HG03108 (cell line): Measurements from ENCODE around the gene KIF19.

ENCODE experiments used
- ATAC-seq: cut with Tn5 transposase; IDR thresholded peaks from one replicate; pipeline ENCODE4 v1.9.1; 2021; ENCODE audit warnings: moderate library complexity; ENCODE audit not compliant: unreplicated experiment

Gene KIF19

GRCh38 chr17:74303305-74303704, 22.7 kb upstream of the KIF19 start:
- ATAC-seq, result no peak

DNA sequence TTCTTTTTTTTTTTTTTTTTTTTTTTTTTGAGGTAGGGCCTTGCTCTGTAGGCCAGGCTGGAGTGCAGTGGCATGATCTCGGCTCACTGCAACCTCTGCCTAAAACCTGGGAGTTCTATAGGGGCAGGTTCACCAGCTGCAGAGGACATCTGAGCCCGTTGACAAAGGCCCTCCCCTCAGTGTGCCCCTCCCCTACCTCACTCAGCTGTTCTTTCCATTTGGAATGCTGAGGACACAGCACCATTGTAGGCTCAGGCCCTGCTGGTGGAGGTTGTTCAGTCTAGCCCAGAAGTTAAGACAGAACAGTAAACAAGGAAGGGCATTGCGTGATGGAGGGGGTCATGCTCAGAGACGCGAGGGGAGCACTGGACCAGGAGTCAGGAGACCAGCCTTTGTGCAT, 21.8 kb upstream of the KIF19 start:
- no peak for ATAC-seq

- no peak for ATAC-seq
These were observed 20.0 kb upstream of the KIF19 start for GRCh38 chr17:74305865-74306654.

- no peak for ATAC-seq
These were observed 17.8 kb upstream of the KIF19 start for GRCh38 chr17:74307984-74308773.

DNA sequence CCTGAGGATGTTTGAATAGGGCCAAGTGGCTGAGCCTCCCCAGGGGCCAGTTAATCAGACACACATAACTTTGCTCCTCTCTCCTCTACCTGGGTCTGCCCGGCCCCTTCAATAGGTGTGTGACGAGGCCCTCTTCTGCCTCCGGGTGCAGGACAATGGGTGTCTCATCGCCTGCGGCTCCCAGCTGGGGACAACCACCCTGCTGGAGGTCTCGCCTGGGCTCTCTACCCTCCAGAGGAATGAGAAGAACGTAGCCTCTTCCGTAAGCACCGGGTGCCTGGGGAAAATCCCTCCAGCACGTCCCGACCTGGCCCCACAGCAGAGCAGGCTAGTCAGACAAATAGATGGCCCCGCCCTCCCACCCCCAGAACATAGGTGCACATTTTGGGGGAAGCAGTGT, 16.1 kb upstream of the KIF19 start:
- no peak for ATAC-seq

GRCh38 chr17:74314877-74315276, 11.1 kb upstream of the KIF19 start:
- no peak for ATAC-seq

DNA sequence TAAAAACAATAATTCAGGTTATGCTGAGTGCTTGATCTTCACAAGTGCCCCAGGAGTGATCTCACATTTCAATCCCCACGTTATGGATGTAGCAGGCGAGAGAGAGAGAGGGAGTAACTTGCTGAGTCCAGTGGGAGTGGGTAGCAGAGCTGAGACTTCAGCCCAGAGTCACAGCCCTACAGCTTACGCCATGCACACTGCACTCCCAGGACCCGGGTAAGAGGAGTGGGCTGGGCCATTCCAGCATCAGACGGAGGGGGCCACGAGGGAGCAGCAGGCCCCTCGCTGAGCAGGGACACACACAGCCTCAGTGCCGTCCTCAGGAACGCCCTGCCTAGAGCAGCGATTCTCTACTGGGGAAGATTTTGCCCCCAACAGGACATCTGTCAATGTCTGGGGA, 9.8 kb upstream of the KIF19 start:
- no peak for ATAC-seq

- no peak for ATAC-seq
These were observed 9.0 kb upstream of the KIF19 start for GRCh38 chr17:74317071-74317470.

DNA sequence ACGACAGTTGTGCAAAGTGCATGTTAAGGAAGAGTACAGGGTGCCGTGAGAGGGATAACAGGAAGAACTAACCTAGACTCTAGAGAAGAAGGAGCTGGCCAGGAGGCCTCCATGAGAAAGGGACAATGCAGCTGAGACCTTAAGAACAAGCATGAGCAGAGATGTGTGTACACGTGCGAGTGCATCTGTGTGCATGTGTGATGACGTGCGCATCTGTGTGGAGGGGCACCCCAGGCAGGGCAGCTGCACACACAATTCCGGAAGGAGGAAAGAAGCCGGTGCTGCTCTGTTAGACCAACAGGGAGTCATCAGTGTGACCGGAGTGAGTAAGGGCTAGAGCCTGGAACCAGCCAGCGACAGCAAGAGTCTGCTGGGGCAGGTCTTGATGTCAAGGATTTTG, 7.6 kb upstream of the KIF19 start:
- ATAC-seq, result no peak

- no peak for ATAC-seq
These were observed 1.5 kb upstream of the KIF19 start for GRCh38 chr17:74324521-74324920.

- no peak for ATAC-seq
These were observed 667 bp upstream of the KIF19 start for GRCh38 chr17:74325376-74325742.

- no peak for ATAC-seq
These were observed 480 bp downstream of the KIF19 start for GRCh38 chr17:74326506-74326905.

DNA sequence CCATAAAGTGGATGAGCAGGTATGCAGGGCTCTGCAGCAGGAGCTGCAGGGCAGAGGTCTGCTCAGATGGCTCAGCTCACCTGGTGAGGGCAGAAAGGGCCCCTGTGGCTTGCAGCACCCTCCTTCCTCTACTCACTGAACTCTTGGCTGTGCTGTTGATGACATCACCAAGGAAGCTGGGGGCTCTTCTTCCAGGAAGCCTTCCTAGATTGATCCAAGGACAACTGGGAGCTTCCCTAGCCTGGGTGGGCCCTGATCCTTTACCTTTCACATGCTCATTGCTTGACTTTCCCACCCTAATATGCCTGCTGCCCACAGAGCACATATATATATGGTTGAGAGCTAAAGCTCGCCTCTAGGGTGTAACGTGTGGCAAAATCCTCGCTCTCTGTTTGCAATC, 2.5 kb downstream of the KIF19 start:
- no peak for ATAC-seq

DNA sequence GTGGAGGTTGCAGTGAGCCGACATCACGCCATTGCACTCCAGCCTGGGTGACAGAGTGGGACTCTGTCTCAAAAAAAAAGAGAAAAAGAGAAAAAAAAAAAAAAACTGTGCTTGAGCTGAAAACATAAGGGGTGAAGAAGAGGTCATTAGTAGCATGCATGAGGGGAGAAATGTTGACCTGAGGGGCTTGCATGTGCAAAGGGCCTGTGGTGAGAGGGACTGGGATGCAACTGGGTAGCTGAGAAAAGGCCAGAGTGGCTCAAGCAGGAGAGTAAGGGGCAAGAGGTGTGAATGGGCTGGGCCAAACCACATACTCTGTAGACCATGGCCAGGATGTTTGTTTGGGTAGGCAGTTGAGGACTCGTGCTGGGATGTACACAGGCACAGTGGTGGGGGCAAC, 3.4 kb downstream of the KIF19 start:
- ATAC-seq, result no peak

- ATAC-seq, result no peak
These were observed 4.4 kb downstream of the KIF19 start for GRCh38 chr17:74330446-74330845.

DNA sequence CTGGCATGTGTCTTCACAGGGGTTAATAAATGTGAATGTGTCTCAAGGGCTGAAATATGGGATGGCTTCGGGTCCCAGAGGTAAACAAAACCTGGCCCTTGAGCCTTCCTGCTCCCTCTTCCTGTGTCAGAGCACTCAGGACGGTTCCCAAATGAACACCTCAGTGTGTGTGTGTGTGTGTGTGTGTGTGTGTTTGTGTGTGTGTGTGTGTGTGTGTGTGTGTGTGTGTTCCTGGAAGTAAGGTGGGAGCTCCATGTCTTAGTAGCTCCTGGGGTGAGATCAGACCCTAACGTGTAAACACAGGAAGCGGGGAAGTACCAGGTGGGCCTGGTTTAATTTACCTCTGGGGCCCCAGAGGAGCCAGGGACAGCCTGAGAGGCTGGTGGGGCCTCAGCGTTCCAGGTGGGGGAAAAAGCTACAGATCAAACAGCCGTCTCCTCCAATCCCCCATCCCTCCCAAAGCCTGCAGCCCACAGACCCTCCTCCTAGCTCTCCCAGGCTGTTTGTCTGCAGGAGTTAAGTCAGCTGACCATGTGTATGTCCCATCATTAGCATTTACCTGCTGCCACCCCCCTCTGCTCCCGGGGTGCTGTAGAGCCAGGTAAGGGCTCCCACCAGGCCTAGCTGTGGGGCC, 6.1 kb downstream of the KIF19 start:
- ATAC-seq, result no peak

- no peak for ATAC-seq
These were observed 6.8 kb downstream of the KIF19 start for GRCh38 chr17:74332763-74333283.

DNA sequence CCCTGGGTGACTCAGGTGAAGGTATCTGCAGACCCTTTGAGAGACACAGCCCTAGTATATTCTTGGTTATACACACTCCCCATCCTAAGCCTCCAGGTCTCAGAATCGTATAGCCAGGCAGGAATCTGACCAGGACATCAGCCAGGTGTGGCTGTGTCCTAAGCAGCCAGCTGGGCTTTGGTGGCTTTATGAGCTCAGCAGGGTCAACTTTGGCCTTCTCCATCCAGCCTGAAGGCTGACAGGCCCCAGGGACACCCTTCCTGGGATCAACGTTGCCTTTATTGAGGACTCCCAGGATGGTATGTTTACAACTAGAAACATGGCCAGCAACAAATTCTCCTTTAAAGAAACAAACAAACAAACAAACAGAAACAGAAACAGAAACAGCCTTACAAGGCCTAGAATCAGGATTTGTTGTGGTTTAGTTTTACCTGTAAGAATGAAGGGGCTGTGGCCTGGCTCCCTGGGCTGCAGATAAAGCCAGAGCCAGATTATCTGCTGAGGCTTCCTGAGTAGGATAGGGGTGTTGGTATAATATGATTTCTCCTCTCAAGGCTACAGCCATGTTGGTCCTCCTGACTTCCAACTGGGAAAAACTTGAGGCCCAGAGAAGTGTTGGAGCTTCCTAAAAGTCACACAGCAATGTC, 8.5 kb downstream of the KIF19 start:
- ATAC-seq, result no peak

DNA sequence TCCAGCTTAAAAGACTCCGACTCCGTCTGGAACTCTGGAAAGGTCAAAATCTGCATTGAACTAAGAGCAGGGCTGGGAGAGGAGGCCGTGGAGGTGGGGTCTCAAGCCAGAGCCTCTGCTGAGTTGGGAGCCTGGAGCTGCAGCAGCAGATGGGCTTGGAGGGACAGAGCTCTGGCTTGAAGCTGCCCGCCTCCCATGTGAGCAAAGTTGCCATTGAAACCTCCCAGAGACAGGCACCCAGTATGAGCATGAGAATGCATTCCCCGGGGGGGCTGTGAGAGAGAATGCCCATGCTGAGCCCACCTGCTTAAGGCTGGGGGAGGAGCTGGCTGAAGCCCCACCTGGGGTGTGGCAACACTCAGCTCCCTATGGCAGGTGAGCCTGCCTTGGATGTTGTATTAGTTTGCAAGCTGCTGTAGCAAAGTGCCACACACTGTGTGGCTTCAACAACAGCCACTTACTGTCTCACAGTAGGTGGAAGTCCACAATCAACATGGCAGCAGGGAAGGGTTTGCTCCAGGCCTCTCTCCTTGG, 9.6 kb downstream of the KIF19 start:
- no peak for ATAC-seq

DNA sequence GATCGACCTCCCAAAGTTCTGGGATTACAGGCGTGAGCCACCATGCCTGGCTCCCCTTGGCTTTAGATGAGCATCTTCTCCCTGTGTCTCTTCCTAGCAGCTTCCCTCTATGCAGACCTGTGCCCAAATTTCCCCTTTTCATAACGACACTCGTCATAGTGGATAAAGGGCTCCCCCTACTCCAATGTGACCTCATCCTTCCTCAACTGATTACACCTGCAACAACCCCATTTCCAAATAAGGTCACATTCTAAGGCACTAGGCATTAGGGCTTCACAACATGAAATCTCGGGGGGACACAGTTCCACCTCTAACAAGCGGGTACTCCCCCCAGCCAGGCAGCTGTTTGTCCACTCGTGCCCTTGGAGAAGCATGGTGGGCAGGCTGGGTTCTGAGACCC, 10.3 kb downstream of the KIF19 start:
- no peak for ATAC-seq
